IgD-negative memory B cell (primary cell): ENCODE data around the gene FBXO8. TPM values are rescaled to one million over a fixed set of nuclear protein-coding genes. Genes with fewer than 3 reads are reported as not detected.

ENCODE experiments used
- H3K27ac Mint-ChIP-seq, 3 donors: one replicate each; pipeline ENCODE4 v1.8.0; 2020 to 2022; ENCODE audit warnings: mild to moderate bottlenecking in 3 of 3, mixed read lengths in 3 of 3, moderate library complexity in 1 of 3
- H3K27me3 Mint-ChIP-seq: one replicate; pipeline ENCODE4 v1.8.0; 2021; ENCODE audit warnings: mixed read lengths
- H3K36me3 Mint-ChIP-seq: one replicate; pipeline ENCODE4 v1.8.0; 2020; ENCODE audit warnings: mild to moderate bottlenecking, mixed read lengths
- H3K4me1 Mint-ChIP-seq, 3 donors: one replicate each; pipeline ENCODE4 v1.8.0; 2020 to 2022; ENCODE audit warnings: mixed read lengths in 3 of 3, mild to moderate bottlenecking in 1 of 3
- H3K4me3 Mint-ChIP-seq, 4 donors: one replicate each; pipeline ENCODE4 v1.8.0; 2020 to 2022; ENCODE audit warnings: mild to moderate bottlenecking in 4 of 4, mixed read lengths in 4 of 4, moderate library complexity in 3 of 4
- H3K9me3 Mint-ChIP-seq, 3 donors: one replicate each; pipeline ENCODE4 v1.8.0; 2020 to 2021; ENCODE audit warnings: mixed read lengths in 3 of 3, mild to moderate bottlenecking in 1 of 3
- polyA plus RNA-seq: library from polyadenylated mRNA; unstranded; fragments of 300-500 nt; fragmentation: Illumina TruSeq; gene quantifications from one replicate; pipeline ENCODE4 v1.2.3, GENCODE V29; 2021

Gene FBXO8
- polyA plus RNA-seq = 16.0 TPM

- Mint-ChIP-seq H3K27ac (peak within 1 kb of the TSS; percentile 91 to 100 (median 99)), H3K27me3 (no peaks in the 10 kb centered on the region), H3K4me3 (peak within 1 kb of the TSS; percentile 88 to 100 (median 98)), H3K36me3 (peaks cover 8% of the 10 kb centered on the region), H3K4me1 (peaks cover 30 to 52% (median 34%) of the 10 kb centered on the region in 3 donors), H3K9me3 (no peaks in the 10 kb centered on the region)
These were observed at the start of gene FBXO8, which contains the start of gene CEP44 for GRCh38 chr4:174283507-174284471. Gene FBXO8, minus strand, starts transcription at chr4:174283667. Its CDS starts 20,575 bp downstream, at chr4:174263092. Gene CEP44, plus strand, starts transcription at chr4:174283911. Its CDS starts 15,211 bp downstream, at chr4:174299122.

GRCh38 chr4:174332741-174333493 lies 49.5 kb upstream of the FBXO8 start:
- Mint-ChIP-seq H3K27me3 (no peaks in the 10 kb centered on the region), H3K4me1 (no peaks in the 10 kb centered on the region), H3K9me3 (no peaks in the 10 kb centered on the region), H3K27ac (no peak overlapping the region), H3K36me3 (peaks cover 3% of the 10 kb centered on the region), H3K4me3 (no peak overlapping the region)

GRCh38 chr4:174324725-174325124 lies 41.3 kb upstream of the FBXO8 start:
- no peaks in the 10 kb centered on the region for H3K27me3 Mint-ChIP-seq
- peaks cover 3% of the 10 kb centered on the region for H3K36me3 Mint-ChIP-seq
- H3K4me1 Mint-ChIP-seq = peaks cover 0 to 5% (median 0%) of the 10 kb centered on the region in 3 donors
- H3K9me3 Mint-ChIP-seq = no peaks in the 10 kb centered on the region
- H3K4me3 Mint-ChIP-seq = no peak overlapping the region
- no peak overlapping the region for H3K27ac Mint-ChIP-seq

GRCh38 chr4:174324236-174324635 lies 40.8 kb upstream of the FBXO8 start:
- Mint-ChIP-seq H3K4me3 (no peak overlapping the region), H3K36me3 (peaks cover 3% of the 10 kb centered on the region), H3K4me1 (peaks cover 0 to 5% (median 0%) of the 10 kb centered on the region in 3 donors), H3K27ac (no peak overlapping the region), H3K9me3 (no peaks in the 10 kb centered on the region), H3K27me3 (no peaks in the 10 kb centered on the region)

GRCh38 chr4:174320494-174321199 lies 37.2 kb upstream of the FBXO8 start:
- no peaks in the 10 kb centered on the region for H3K36me3 Mint-ChIP-seq
- peaks cover 0 to 5% (median 0%) of the 10 kb centered on the region in 3 donors for H3K4me1 Mint-ChIP-seq
- no peaks in the 10 kb centered on the region for H3K27me3 Mint-ChIP-seq
- H3K4me3 Mint-ChIP-seq = no peak overlapping the region
- H3K9me3 Mint-ChIP-seq = no peaks in the 10 kb centered on the region
- H3K27ac Mint-ChIP-seq = no peak overlapping the region

- no peaks in the 10 kb centered on the region for H3K27me3 Mint-ChIP-seq
- no peak overlapping the region for H3K27ac Mint-ChIP-seq
- peaks cover 0 to 5% (median 0%) of the 10 kb centered on the region in 3 donors for H3K4me1 Mint-ChIP-seq
- H3K4me3 Mint-ChIP-seq = no peak overlapping the region
- peaks cover 3% of the 10 kb centered on the region for H3K36me3 Mint-ChIP-seq
- H3K9me3 Mint-ChIP-seq = no peaks in the 10 kb centered on the region
These were observed 35.6 kb upstream of the FBXO8 start for GRCh38 chr4:174318829-174319764.

- H3K4me3 Mint-ChIP-seq = no peak overlapping the region
- peaks cover 0 to 4% (median 4%) of the 10 kb centered on the region in 3 donors for H3K4me1 Mint-ChIP-seq
These were observed 34.1 kb upstream of the FBXO8 start for GRCh38 chr4:174317531-174317930.

GRCh38 chr4:174316954-174317353 lies 33.5 kb upstream of the FBXO8 start:
- H3K36me3 Mint-ChIP-seq = peaks cover 8% of the 10 kb centered on the region
- peaks cover 0 to 4% (median 0%) of the 10 kb centered on the region in 3 donors for H3K4me1 Mint-ChIP-seq
- no peaks in the 10 kb centered on the region for H3K27me3 Mint-ChIP-seq
- H3K4me3 Mint-ChIP-seq = no peak overlapping the region
- H3K27ac Mint-ChIP-seq = no peak overlapping the region
- H3K9me3 Mint-ChIP-seq = no peaks in the 10 kb centered on the region

More at GRCh38 chr4:174317531-174317930, 34.1 kb upstream of the FBXO8 start:
- H3K27ac Mint-ChIP-seq = no peak overlapping the region
- H3K9me3 Mint-ChIP-seq = no peaks in the 10 kb centered on the region
- peaks cover 6% of the 10 kb centered on the region for H3K36me3 Mint-ChIP-seq
- no peaks in the 10 kb centered on the region for H3K27me3 Mint-ChIP-seq

- Mint-ChIP-seq H3K4me1 (peaks cover 0 to 4% (median 0%) of the 10 kb centered on the region in 3 donors), H3K36me3 (peaks cover 11% of the 10 kb centered on the region), H3K27ac (no peak overlapping the region), H3K9me3 (no peaks in the 10 kb centered on the region), H3K27me3 (no peaks in the 10 kb centered on the region), H3K4me3 (no peak overlapping the region)
These were observed 33.1 kb upstream of the FBXO8 start for GRCh38 chr4:174316546-174316945.

- no peaks in the 10 kb centered on the region for H3K9me3 Mint-ChIP-seq
- peaks cover 11% of the 10 kb centered on the region for H3K36me3 Mint-ChIP-seq
- peaks cover 0 to 4% (median 0%) of the 10 kb centered on the region in 3 donors for H3K4me1 Mint-ChIP-seq
- H3K27ac Mint-ChIP-seq = peak overlapping the region in 1 of 3 donors; percentile 54
- no peaks in the 10 kb centered on the region for H3K27me3 Mint-ChIP-seq
- H3K4me3 Mint-ChIP-seq = no peak overlapping the region
These were observed 31.3 kb upstream of the FBXO8 start for GRCh38 chr4:174314770-174315169.

GRCh38 chr4:174314274-174314673 lies 30.8 kb upstream of the FBXO8 start:
- Mint-ChIP-seq H3K4me1 (peaks cover 0 to 4% (median 0%) of the 10 kb centered on the region in 3 donors), H3K27ac (no peak overlapping the region), H3K9me3 (no peaks in the 10 kb centered on the region), H3K27me3 (no peaks in the 10 kb centered on the region), H3K36me3 (peaks cover 11% of the 10 kb centered on the region), H3K4me3 (no peak overlapping the region)

GRCh38 chr4:174312993-174313392 lies 29.5 kb upstream of the FBXO8 start:
- Mint-ChIP-seq H3K9me3 (no peaks in the 10 kb centered on the region), H3K4me3 (no peak overlapping the region), H3K36me3 (peaks cover 11% of the 10 kb centered on the region), H3K27ac (peak overlapping the region in 1 of 3 donors; percentile 37), H3K27me3 (no peaks in the 10 kb centered on the region), H3K4me1 (peaks cover 0 to 4% (median 0%) of the 10 kb centered on the region in 3 donors)

GRCh38 chr4:174307694-174308093 lies 24.2 kb upstream of the FBXO8 start:
- Mint-ChIP-seq H3K27ac (no peak overlapping the region), H3K4me1 (peaks cover 0 to 3% (median 2%) of the 10 kb centered on the region in 3 donors), H3K36me3 (peaks cover 17% of the 10 kb centered on the region), H3K27me3 (no peaks in the 10 kb centered on the region), H3K4me3 (no peak overlapping the region), H3K9me3 (no peaks in the 10 kb centered on the region)

- no peak overlapping the region for H3K4me3 Mint-ChIP-seq
- no peak overlapping the region for H3K27ac Mint-ChIP-seq
- no peaks in the 10 kb centered on the region for H3K9me3 Mint-ChIP-seq
- no peaks in the 10 kb centered on the region for H3K27me3 Mint-ChIP-seq
- peaks cover 0 to 2% (median 2%) of the 10 kb centered on the region in 3 donors for H3K4me1 Mint-ChIP-seq
- peaks cover 15% of the 10 kb centered on the region for H3K36me3 Mint-ChIP-seq
These were observed 22.5 kb upstream of the FBXO8 start for GRCh38 chr4:174305961-174306360.
